Medulla oblongata (tissue), 1 donor: ENCODE measurements around the gene DLGAP1.

Experiments
- DNase-seq: peaks from one replicate; pipeline ENCODE4 v3.0.0-alpha.2; 2015; ENCODE audit errors: extremely low spot score

DLGAP1 gene

GRCh38 chr18:3452750-3453539 lies 1002.2 kb downstream of the DLGAP1 start:
- DNase-seq, result peak; percentile 63

- DNase-seq, result no peak
Measured at GRCh38 chr18:3451989-3452749, 1002.9 kb downstream of the DLGAP1 start.

- DNase-seq, result peak; percentile 96
Measured at GRCh38 chr18:3451183-3451988, 1003.7 kb downstream of the DLGAP1 start.

- DNase-seq, result no peak
Measured at GRCh38 chr18:3450799-3451182, 1004.3 kb downstream of the DLGAP1 start.

GRCh38 chr18:3450012-3450798 lies 1004.9 kb downstream of the DLGAP1 start, which contains the start of gene TGIF1:
Gene TGIF1 (plus strand): TSS chr18:3450172. CDS start chr18:3450490, 318 bp downstream.
- DNase-seq, result peak; percentile 82

GRCh38 chr18:3449512-3450011 lies 1005.5 kb downstream of the DLGAP1 start:
- DNase-seq, result no peak

- peak; percentile 89 for DNase-seq
Measured at GRCh38 chr18:3448838-3449511, 1006.1 kb downstream of the DLGAP1 start.

- DNase-seq, result peak; percentile 97
Measured at GRCh38 chr18:3447895-3448837, 1006.9 kb downstream of the DLGAP1 start.

- DNase-seq, result no peak
Measured at GRCh38 chr18:3447068-3447894, 1007.8 kb downstream of the DLGAP1 start.
